Lung (tissue), 12 donors: Measurements from ENCODE around the gene ENOSF1. TPM values are rescaled to one million over a fixed set of nuclear protein-coding genes. Genes with fewer than 3 reads are reported as not detected.

Experiments
- ATAC-seq: fragments of 200-7000 bp; cut with Tn5 transposase; one replicate; pipeline ENCODE4 v1.9.1; 2020; ENCODE audit warnings: moderate number of reproducible peaks; ENCODE audit not compliant: insufficient read depth, low FRiP score
- DNase-seq, 3 donors: peaks; one replicate each; pipeline ENCODE4 v3.0.0-alpha.2; 2013 to 2017
- H3K27ac ChIP-seq, 2 donors: one replicate each; pipeline ENCODE4 v1.5.1; 2013; ENCODE audit warnings: mild to moderate bottlenecking in 2 of 2, moderate library complexity in 2 of 2, control low read depth in 1 of 2, inconsistent platforms in 1 of 2, low read depth in 1 of 2, low read length in 1 of 2
- H3K27me3 ChIP-seq, 3 donors: one replicate each; pipeline ENCODE4 v1.5.1; 2013; ENCODE audit warnings: low read length in 2 of 3; ENCODE audit not compliant: control insufficient read depth in 3 of 3, insufficient read depth in 3 of 3
- H3K36me3 ChIP-seq, 4 donors: one replicate each; pipeline ENCODE4 v1.5.1; 2013; ENCODE audit warnings: low read length in 4 of 4, mild to moderate bottlenecking in 1 of 4, moderate library complexity in 1 of 4; ENCODE audit not compliant: control insufficient read depth in 4 of 4, insufficient read depth in 4 of 4
- H3K4me1 ChIP-seq, 5 donors: one replicate each; pipeline ENCODE4 v1.5.1; 2013; ENCODE audit warnings: low read length in 5 of 5, mild to moderate bottlenecking in 2 of 5, moderate library complexity in 1 of 5; ENCODE audit not compliant: control insufficient read depth in 5 of 5, insufficient read depth in 5 of 5
- H3K4me3 ChIP-seq: one replicate; pipeline ENCODE4 v1.5.1; 2013; ENCODE audit warnings: mild to moderate bottlenecking, control low read depth, moderate library complexity
- H3K9ac ChIP-seq, 2 donors: one replicate each; pipeline ENCODE4 v1.5.1; 2013; ENCODE audit warnings: low read length in 2 of 2, control low read depth in 1 of 2; ENCODE audit not compliant: insufficient read depth in 1 of 2
- H3K9me3 ChIP-seq, 4 donors: one replicate each; pipeline ENCODE4 v1.5.1; 2013; ENCODE audit warnings: low read length in 3 of 4, mild to moderate bottlenecking in 1 of 4, moderate library complexity in 1 of 4; ENCODE audit not compliant: control insufficient read depth in 4 of 4, insufficient read depth in 3 of 4
- WGBS, 2 donors: extraction: QIAGEN DNeasy Blood & Tissue Kit; methylation state at CpG; one replicate each; pipeline ENCODE4 v1.1.7; 2013; 5-methylcytosine and 5-hydroxymethylcytosine counted together
- polyA plus RNA-seq, 2 donors: library from polyadenylated mRNA; stranded (reverse); fragments of 200-250 nt; gene quantifications; one replicate each; pipeline ENCODE4 v1.2.1, GENCODE V29; 2013
- total RNA-seq, 2 donors: library from RNA; depleted of rRNA in 1 of 2; stranded (reverse); fragments of >200 nt in 1 of 2; gene quantifications; one replicate each; pipeline ENCODE4 v1.2.1, GENCODE V29; 2014 to 2021
- TF ChIP-seq, protein P1 (sequence below): IDR thresholded peaks from 2 replicates; pipeline ENCODE4 v1.5.1; 2012; ENCODE audit warnings: mild to moderate bottlenecking; ENCODE audit errors: control extremely low read depth, extremely low read depth
- donor health status: control.
- donor health status: control.
- donor health status: Bipolar disorder and iron deficiency.
- donor health status: healthy.
- donor health status: DM: yes; HTN: yes; CAD: no.

The ENOSF1 gene
- total and polyA plus RNA-seq, 4 donors, result 26.9 to 122 (median 101) TPM

- H3K27me3 ChIP-seq, result no peaks in the 10 kb centered on the region
- H3K4me1 ChIP-seq, result no peaks in the 10 kb centered on the region
- H3K4me3 ChIP-seq, result no peak overlapping the region
- DNase-seq, result no peak
- no peak for ATAC-seq
- TF ChIP-seq, protein P1, sequence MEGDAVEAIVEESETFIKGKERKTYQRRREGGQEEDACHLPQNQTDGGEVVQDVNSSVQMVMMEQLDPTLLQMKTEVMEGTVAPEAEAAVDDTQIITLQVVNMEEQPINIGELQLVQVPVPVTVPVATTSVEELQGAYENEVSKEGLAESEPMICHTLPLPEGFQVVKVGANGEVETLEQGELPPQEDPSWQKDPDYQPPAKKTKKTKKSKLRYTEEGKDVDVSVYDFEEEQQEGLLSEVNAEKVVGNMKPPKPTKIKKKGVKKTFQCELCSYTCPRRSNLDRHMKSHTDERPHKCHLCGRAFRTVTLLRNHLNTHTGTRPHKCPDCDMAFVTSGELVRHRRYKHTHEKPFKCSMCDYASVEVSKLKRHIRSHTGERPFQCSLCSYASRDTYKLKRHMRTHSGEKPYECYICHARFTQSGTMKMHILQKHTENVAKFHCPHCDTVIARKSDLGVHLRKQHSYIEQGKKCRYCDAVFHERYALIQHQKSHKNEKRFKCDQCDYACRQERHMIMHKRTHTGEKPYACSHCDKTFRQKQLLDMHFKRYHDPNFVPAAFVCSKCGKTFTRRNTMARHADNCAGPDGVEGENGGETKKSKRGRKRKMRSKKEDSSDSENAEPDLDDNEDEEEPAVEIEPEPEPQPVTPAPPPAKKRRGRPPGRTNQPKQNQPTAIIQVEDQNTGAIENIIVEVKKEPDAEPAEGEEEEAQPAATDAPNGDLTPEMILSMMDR, result no peak
- no peaks in the 10 kb centered on the region for H3K9me3 ChIP-seq
- H3K9ac ChIP-seq, result no peak overlapping the region
- 76 to 83% methylated on average over 8 of the region's 8 CpGs for WGBS, 2 donors
- H3K36me3 ChIP-seq, result no peaks in the 10 kb centered on the region
- H3K27ac ChIP-seq, result no peak overlapping the region
Measured at GRCh38 chr18:635171-635570, 77.3 kb downstream of the ENOSF1 start.

DNA sequence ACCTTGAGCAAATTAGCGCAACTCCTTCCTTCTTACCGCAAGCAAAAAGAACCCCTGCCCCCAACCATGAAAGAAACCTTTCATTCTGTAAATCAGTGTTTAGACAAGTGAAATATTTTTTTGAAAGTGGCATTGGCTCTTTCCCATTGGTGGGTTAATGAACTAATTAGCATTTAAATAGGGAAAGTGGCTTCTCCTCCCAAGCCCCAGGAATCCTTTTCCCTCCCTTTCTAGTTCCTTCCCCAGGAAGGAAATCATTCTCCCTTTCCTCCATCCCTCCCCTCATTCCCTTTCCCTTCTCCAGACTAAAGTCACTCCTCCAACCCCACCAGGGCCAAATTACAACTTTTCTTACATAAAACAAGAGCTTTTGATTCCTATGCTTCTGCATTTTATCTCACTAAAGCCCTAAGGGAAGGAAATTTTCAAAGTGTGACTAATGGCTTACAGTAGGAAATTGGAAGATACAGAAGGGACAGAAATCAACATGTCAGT is 77.8 kb downstream of the ENOSF1 start:
- TF ChIP-seq, protein P1, result no peak
- Histone ChIP-seq H3K4me1 (no peaks in the 10 kb centered on the region), H3K4me3 (no peak overlapping the region), H3K27me3 (no peaks in the 10 kb centered on the region), H3K9ac (no peak overlapping the region), H3K9me3 (no peaks in the 10 kb centered on the region), H3K36me3 (no peaks in the 10 kb centered on the region), H3K27ac (no peak overlapping the region)
- DNase-seq (no peak), ATAC-seq (no peak)
- WGBS, 2 donors, result 73% methylated on average over 2 of the region's 2 CpGs

GRCh38 chr18:631560-631959 is 80.9 kb downstream of the ENOSF1 start:
- Histone ChIP-seq H3K4me1 (peaks cover 0 to 6% (median 0%) of the 10 kb centered on the region in 5 donors), H3K27ac (no peak overlapping the region), H3K27me3 (no peaks in the 10 kb centered on the region), H3K4me3 (no peak overlapping the region), H3K9me3 (no peaks in the 10 kb centered on the region), H3K36me3 (no peaks in the 10 kb centered on the region), H3K9ac (no peak overlapping the region)
- TF ChIP-seq, protein P1, result no peak
- DNase-seq (no peak), ATAC-seq (no peak)
